ENCODE measurements around the gene PTH2.

DNA sequence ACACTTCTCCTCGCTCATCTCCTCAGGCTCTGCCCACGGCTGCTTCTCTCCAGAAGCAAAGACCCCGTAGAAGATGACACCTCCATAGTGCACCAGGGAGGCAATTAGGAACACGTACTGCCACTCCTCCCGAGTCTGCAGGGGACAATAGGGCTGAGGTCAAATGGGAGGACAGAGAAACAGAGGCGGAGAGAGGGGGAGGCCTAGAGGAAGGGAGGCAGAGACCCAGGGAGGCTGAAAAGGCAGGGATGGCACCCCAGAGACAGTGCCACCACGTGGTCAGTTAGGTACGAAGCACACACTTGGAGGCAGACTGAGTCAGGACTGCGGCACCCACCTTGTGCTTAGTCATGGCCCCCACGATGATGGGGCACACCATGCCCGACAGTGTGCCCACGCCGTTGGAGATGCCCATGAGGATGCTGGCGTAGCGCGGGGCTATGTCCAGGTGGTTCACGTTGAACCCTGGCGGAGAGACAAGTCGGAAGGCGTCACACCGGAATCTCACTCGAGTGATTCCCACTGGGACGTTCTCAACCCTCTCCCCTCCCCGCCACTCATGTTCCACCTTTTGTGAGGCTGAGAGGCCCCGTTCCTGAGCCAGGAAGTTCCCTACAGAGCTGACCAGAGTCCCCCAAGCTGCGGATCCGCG lies 7.6 kb upstream of the PTH2 start:
- TF ChIP-seq CTCF (IDR thresholded peaks at IDR 0.05) (no peak), POLR2A (IDR thresholded peaks at IDR 0.05) (no peak)
